ENCODE measurements around the gene TENT4B.

The TENT4B gene

DNA sequence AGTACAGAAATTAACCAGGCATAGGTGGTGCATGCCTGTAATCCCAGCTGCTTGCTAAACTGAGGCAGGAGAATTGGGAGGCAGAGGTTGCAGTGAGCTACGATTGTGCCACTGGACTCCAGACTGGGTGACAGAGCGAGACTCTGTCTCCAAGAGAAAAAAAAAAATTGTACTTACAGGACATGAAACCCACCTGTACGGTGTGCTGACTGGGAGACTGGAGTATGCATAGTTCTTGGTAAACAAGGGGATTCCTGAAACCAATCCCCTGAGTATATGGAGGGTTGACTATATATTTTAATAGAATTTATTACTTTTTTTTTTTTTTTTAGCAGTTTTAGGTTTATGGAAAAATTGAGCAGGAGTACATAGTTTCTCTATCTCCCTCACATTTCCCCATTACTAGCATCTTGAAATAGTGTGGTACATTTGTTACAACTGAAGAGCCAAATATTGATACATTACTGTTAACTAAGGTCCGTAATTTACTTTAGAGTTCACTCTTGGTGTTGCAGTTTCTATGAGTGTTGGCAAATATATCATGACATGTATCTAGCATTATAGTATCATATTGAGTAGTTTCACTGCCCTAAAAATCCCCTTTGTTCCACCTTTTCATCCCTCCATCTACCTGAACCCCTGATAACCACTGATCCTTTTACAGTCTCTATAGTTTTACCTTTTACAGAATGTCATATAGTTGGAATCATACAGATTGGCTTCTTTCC is 19.3 kb downstream of the TENT4B start:
- H3K4me1 ChIP-seq (ENCODE audit: control insufficient read depth, insufficient read depth, low read length): peaks cover 21% of the 10 kb centered on the region
- no peaks in the 10 kb centered on the region for H3K36me3 ChIP-seq (ENCODE audit: control insufficient read depth in 2 of 2, insufficient read depth in 2 of 2, low read length in 2 of 2)
- no peak overlapping the region for H3K27ac ChIP-seq (ENCODE audit: low read length)

DNA sequence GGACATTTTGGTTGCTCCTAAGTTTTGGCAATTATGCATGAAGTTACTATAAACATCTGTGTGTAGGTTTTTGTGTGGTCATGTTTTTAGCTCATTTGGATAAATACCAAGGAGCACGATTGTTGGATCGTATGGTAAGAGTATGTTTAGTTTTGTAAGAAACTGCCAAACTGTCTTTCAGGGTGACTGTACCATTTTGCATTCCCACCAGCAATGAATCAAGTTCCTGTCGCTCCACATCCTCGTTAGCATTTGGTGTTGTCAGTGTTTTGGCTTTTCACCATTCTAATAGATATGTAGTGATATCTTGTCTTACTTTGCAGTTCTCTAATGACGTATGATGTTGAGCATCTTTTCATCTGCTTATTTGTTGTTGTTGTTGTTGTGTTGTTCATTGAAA is 20.2 kb downstream of the TENT4B start:
- no peaks in the 10 kb centered on the region for H3K27me3 ChIP-seq (ENCODE audit: control insufficient read depth in 1 of 2, insufficient read depth in 2 of 2, low read length in 2 of 2)
- H3K9me3 ChIP-seq (ENCODE audit: control insufficient read depth in 2 of 2, low read length in 2 of 2): no peaks in the 10 kb centered on the region
- no peaks in the 10 kb centered on the region for H3K36me3 ChIP-seq (ENCODE audit: control insufficient read depth in 2 of 2, insufficient read depth in 2 of 2, low read length in 2 of 2)
- peaks cover 16% of the 10 kb centered on the region for H3K4me1 ChIP-seq (ENCODE audit: control insufficient read depth, insufficient read depth, low read length)
- H3K27ac ChIP-seq (ENCODE audit: low read length): no peak overlapping the region
- no peak overlapping the region for H3K4me3 ChIP-seq (ENCODE audit: low read length in 2 of 2)
- H3K9ac ChIP-seq (ENCODE audit: low read length in 2 of 2): no peak overlapping the region

More for the DNA sequence above, 19.3 kb downstream of the TENT4B start:
- Histone ChIP-seq H3K27me3 (ENCODE audit: control insufficient read depth in 1 of 2, insufficient read depth in 2 of 2, low read length in 2 of 2) (no peaks in the 10 kb centered on the region), H3K4me3 (ENCODE audit: low read length in 2 of 2) (no peak overlapping the region), H3K9ac (ENCODE audit: low read length in 2 of 2) (no peak overlapping the region), H3K9me3 (ENCODE audit: control insufficient read depth in 2 of 2, low read length in 2 of 2) (no peaks in the 10 kb centered on the region)

DNA sequence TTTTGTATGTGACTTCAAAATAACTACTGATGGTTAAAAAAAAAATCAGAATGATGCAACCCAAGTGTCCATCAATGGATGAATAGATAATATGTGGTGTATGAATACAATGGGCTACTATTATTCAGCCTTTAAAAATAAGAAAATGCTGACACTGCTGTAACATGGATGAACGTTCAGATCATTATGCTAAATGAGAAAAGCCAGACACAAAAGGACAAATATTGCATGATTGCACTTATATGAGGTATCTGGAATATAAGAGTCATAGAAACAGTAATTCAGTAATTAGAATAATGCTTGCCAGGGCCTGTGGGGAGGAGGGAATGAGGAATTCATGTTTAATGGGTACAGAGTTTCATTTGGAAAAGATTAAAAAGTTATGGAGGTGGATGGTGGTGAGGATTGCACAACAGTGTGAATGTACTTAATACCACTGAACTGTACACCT is 25.4 kb downstream of the TENT4B start:
- no peak overlapping the region for H3K27ac ChIP-seq (ENCODE audit: low read length)
- H3K36me3 ChIP-seq (ENCODE audit: control insufficient read depth in 2 of 2, insufficient read depth in 2 of 2, low read length in 2 of 2): no peaks in the 10 kb centered on the region
- no peak overlapping the region for H3K4me3 ChIP-seq (ENCODE audit: low read length in 2 of 2)
- H3K9me3 ChIP-seq (ENCODE audit: control insufficient read depth in 2 of 2, low read length in 2 of 2): no peaks in the 10 kb centered on the region
- H3K4me1 ChIP-seq (ENCODE audit: control insufficient read depth, insufficient read depth, low read length): peaks cover 8% of the 10 kb centered on the region
- no peak overlapping the region for H3K9ac ChIP-seq (ENCODE audit: low read length in 2 of 2)
- H3K27me3 ChIP-seq (ENCODE audit: control insufficient read depth in 1 of 2, insufficient read depth in 2 of 2, low read length in 2 of 2): no peaks in the 10 kb centered on the region

DNA sequence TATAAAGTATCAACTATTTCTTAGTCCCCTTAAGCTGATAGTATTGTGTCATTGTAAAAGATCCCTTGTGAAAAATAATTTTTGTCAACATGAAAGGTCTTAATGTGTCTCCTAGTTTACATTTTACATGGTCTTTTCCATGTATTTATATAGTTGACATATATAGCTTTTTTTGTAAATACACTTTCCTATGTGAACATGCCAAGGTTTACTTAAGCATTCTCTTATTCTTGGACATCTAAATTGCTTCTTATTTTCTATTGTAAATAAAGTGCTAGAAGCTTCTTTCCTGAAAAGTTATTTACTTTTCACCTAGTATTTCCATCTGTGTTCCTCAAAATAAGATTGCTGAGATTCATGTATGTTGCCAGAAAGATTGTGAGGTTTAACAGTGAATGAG is 29.3 kb downstream of the TENT4B start:
- Histone ChIP-seq H3K27me3 (ENCODE audit: control insufficient read depth in 1 of 2, insufficient read depth in 2 of 2, low read length in 2 of 2) (no peaks in the 10 kb centered on the region), H3K9me3 (ENCODE audit: control insufficient read depth in 2 of 2, low read length in 2 of 2) (no peaks in the 10 kb centered on the region), H3K9ac (ENCODE audit: low read length in 2 of 2) (no peak overlapping the region), H3K27ac (ENCODE audit: low read length) (no peak overlapping the region), H3K4me1 (ENCODE audit: control insufficient read depth, insufficient read depth, low read length) (peaks cover 14% of the 10 kb centered on the region), H3K36me3 (ENCODE audit: control insufficient read depth in 2 of 2, insufficient read depth in 2 of 2, low read length in 2 of 2) (no peaks in the 10 kb centered on the region), H3K4me3 (ENCODE audit: low read length in 2 of 2) (no peak overlapping the region)

DNA sequence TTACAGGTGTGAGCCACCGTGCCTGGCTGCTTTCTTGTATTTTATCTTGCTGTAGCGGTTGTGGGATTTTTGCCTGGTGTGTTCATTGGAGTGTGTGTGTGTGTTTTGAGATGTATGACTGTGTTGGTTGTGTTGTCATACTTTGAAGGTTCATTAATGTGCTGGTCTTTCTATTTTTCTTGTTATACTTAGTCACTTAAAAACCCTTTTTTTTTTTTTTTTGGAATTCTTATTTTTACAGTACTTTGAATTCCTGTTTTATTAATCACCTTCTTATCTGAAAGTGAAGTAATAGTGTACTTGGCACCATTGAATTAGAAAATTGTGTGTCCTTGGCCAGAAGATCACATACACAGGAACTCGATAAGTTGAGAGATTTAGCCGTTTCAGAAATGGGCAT is 30.2 kb downstream of the TENT4B start:
- Histone ChIP-seq H3K36me3 (ENCODE audit: control insufficient read depth in 2 of 2, insufficient read depth in 2 of 2, low read length in 2 of 2) (no peaks in the 10 kb centered on the region), H3K9me3 (ENCODE audit: control insufficient read depth in 2 of 2, low read length in 2 of 2) (no peaks in the 10 kb centered on the region), H3K27me3 (ENCODE audit: control insufficient read depth in 1 of 2, insufficient read depth in 2 of 2, low read length in 2 of 2) (no peaks in the 10 kb centered on the region), H3K9ac (ENCODE audit: low read length in 2 of 2) (no peak overlapping the region), H3K27ac (ENCODE audit: low read length) (no peak overlapping the region), H3K4me3 (ENCODE audit: low read length in 2 of 2) (no peak overlapping the region), H3K4me1 (ENCODE audit: control insufficient read depth, insufficient read depth, low read length) (peaks cover 14% of the 10 kb centered on the region)

DNA sequence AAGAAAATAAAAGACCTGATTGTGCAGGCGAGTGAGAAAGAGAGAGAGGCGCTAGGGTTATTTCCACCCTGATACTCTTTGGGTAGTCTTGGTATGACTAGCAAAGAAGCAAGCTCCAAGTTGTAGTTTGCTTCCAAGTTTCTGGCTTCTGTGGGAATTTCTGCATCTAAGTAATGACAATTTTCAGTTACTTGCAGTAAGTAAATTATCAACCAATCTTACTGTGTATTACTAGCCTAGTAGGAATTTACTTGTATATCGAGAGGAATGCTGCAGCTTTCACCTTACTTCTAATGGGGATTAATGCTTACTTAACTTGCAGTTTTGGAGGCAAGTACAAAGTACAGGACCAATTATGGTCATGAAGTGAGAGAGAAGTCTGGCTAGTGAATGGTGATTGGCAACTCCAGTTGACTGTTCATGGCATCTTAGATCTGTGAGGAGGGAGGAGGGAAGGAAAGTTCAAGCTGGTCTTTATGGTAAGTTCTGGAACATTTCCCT is 31.9 kb downstream of the TENT4B start:
- Histone ChIP-seq H3K27ac (ENCODE audit: low read length) (peak overlapping the region; percentile 26), H3K4me1 (ENCODE audit: control insufficient read depth, insufficient read depth, low read length) (peaks cover 14% of the 10 kb centered on the region)

DNA sequence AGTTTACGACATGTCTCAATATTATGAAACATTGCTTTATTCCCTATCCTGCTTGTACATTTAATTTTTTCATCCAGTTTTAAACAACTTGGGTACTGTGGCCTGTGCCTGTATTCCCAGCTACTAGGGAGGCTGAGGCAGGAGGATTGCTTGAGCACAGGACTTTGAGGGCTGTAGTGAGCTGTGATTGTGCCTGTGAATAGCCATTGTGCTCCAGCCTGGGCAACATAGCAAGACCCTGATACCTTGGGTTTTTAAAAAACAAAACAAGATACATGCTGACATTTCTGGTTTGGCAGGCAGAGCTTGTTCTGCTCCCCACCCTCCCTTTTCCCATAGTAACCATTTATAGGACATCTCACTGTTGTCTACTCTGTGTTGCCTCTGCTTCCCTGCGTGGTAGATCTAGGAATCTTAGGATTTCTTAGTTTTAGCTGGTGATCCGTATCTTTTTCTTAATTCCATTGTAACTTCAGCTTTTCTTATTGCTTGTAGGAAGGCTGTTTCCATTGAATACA is 35.6 kb downstream of the TENT4B start:
- no peak overlapping the region for H3K4me3 ChIP-seq (ENCODE audit: low read length in 2 of 2)
- H3K27ac ChIP-seq (ENCODE audit: low read length): no peak overlapping the region
- no peaks in the 10 kb centered on the region for H3K36me3 ChIP-seq (ENCODE audit: control insufficient read depth in 2 of 2, insufficient read depth in 2 of 2, low read length in 2 of 2)
- no peak overlapping the region for H3K9ac ChIP-seq (ENCODE audit: low read length in 2 of 2)
- peaks cover 10% of the 10 kb centered on the region for H3K4me1 ChIP-seq (ENCODE audit: control insufficient read depth, insufficient read depth, low read length)
- H3K27me3 ChIP-seq (ENCODE audit: control insufficient read depth in 1 of 2, insufficient read depth in 2 of 2, low read length in 2 of 2): no peaks in the 10 kb centered on the region
- H3K9me3 ChIP-seq (ENCODE audit: control insufficient read depth in 2 of 2, low read length in 2 of 2): no peaks in the 10 kb centered on the region

More for the DNA sequence above, 31.9 kb downstream of the TENT4B start:
- Histone ChIP-seq H3K9me3 (ENCODE audit: control insufficient read depth in 2 of 2, low read length in 2 of 2) (no peaks in the 10 kb centered on the region), H3K36me3 (ENCODE audit: control insufficient read depth in 2 of 2, insufficient read depth in 2 of 2, low read length in 2 of 2) (no peaks in the 10 kb centered on the region), H3K4me3 (ENCODE audit: low read length in 2 of 2) (no peak overlapping the region), H3K27me3 (ENCODE audit: control insufficient read depth in 1 of 2, insufficient read depth in 2 of 2, low read length in 2 of 2) (no peaks in the 10 kb centered on the region), H3K9ac (ENCODE audit: low read length in 2 of 2) (no peak overlapping the region)

DNA sequence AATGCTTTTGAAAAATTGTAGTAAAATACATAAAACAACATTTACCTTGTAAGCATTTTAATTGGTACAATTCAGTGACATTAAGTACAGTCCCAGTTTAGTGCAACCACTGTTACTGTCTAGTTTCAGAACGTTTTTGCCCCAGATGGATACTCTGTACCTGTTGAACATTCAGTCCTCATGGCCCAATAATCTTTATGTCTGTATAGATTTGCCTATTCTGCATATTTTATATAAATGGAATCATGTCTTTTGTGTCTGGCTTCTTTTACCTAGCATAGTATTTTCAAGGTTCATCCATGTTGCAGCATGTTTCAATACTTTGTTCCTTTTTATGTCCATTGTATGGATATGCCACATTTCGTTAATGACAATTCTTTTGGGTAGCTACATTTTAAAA is 37.2 kb downstream of the TENT4B start:
- no peaks in the 10 kb centered on the region for H3K9me3 ChIP-seq (ENCODE audit: control insufficient read depth in 2 of 2, low read length in 2 of 2)

DNA sequence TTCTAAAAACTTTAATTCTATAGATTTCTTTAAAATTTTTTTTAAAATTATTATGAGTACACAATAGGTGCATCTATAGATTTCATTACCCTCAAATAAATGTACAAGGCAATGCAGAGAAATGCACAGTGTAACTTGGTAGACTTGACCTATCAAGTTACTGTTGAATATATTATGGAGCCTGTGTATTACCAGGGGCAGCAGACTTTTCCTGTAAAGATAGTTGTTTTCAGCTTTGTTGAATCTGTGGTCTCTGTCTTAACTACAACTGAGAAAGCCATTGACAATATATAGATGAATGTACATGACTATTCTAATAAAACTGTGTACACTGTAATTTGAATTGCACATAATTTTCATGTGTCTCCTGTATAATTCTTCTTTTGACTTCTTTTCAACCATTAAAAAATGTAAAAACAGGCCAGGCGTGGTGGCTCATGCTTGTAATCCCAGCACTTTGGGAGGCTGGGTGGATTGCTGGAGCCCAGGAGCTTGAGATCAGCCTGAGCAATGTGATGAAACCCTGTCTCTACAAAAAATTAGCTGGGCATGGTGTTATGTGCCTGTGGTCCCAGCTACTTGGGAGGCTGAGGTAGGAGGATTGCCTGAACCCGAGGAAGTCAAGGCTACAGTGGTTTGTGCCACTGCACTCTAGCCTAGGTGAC is 39.4 kb downstream of the TENT4B start:
- Histone ChIP-seq H3K9me3 (ENCODE audit: control insufficient read depth in 2 of 2, low read length in 2 of 2) (no peaks in the 10 kb centered on the region), H3K9ac (ENCODE audit: low read length in 2 of 2) (no peak overlapping the region), H3K27me3 (ENCODE audit: control insufficient read depth in 1 of 2, insufficient read depth in 2 of 2, low read length in 2 of 2) (no peaks in the 10 kb centered on the region), H3K4me3 (ENCODE audit: low read length in 2 of 2) (no peak overlapping the region), H3K4me1 (ENCODE audit: control insufficient read depth, insufficient read depth, low read length) (no peaks in the 10 kb centered on the region), H3K36me3 (ENCODE audit: control insufficient read depth in 2 of 2, insufficient read depth in 2 of 2, low read length in 2 of 2) (no peaks in the 10 kb centered on the region), H3K27ac (ENCODE audit: low read length) (no peak overlapping the region)

More for the DNA sequence above, 37.2 kb downstream of the TENT4B start:
- Histone ChIP-seq H3K4me1 (ENCODE audit: control insufficient read depth, insufficient read depth, low read length) (peaks cover 3% of the 10 kb centered on the region), H3K36me3 (ENCODE audit: control insufficient read depth in 2 of 2, insufficient read depth in 2 of 2, low read length in 2 of 2) (no peaks in the 10 kb centered on the region), H3K27ac (ENCODE audit: low read length) (no peak overlapping the region), H3K4me3 (ENCODE audit: low read length in 2 of 2) (no peak overlapping the region), H3K27me3 (ENCODE audit: control insufficient read depth in 1 of 2, insufficient read depth in 2 of 2, low read length in 2 of 2) (no peaks in the 10 kb centered on the region), H3K9ac (ENCODE audit: low read length in 2 of 2) (no peak overlapping the region)

DNA sequence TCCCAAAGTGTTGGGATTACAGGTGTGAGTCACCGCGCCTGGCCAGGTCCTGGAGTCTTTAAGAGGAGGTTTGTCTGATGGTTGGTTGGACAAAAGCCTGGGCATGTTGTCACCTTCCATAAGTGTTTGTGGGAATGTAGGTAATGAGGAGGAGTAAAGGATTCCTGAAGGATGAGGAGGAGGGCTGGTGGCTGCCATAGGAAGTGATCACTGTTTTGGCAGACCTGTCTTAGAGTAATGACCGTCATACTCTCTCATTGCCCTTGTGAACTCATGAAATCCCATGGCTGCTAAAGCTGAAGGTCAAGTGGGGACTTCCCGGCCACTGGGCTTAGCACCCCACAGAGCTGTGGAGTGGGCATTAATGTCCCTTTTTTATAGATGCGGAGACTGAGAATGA is 40.5 kb downstream of the TENT4B start:
- no peaks in the 10 kb centered on the region for H3K4me1 ChIP-seq (ENCODE audit: control insufficient read depth, insufficient read depth, low read length)
- H3K27ac ChIP-seq (ENCODE audit: low read length): no peak overlapping the region
- no peak overlapping the region for H3K4me3 ChIP-seq (ENCODE audit: low read length in 2 of 2)
- H3K9me3 ChIP-seq (ENCODE audit: control insufficient read depth in 2 of 2, low read length in 2 of 2): no peaks in the 10 kb centered on the region
- H3K36me3 ChIP-seq (ENCODE audit: control insufficient read depth in 2 of 2, insufficient read depth in 2 of 2, low read length in 2 of 2): no peaks in the 10 kb centered on the region
- H3K9ac ChIP-seq (ENCODE audit: low read length in 2 of 2): no peak overlapping the region
- no peaks in the 10 kb centered on the region for H3K27me3 ChIP-seq (ENCODE audit: control insufficient read depth in 1 of 2, insufficient read depth in 2 of 2, low read length in 2 of 2)

DNA sequence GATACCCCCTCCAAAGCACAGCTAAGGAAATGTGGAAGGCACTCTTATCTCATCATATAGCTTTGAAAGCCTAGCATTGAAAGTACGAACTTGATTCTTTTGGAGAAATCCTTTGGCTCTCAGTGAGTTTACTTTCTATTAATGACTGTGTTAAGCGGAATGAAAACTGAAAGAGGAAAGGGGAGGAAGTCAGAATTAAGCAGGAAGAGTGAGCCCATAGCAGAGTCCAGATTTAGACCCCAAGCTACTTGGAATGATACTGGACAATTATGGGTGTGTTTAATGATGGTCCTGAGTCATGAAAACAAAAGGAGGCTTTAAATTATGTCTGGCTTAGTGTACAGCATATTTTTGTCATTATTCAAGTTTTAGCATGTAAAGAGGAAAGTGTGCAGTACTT is 42.2 kb downstream of the TENT4B start:
- Histone ChIP-seq H3K4me1 (ENCODE audit: control insufficient read depth, insufficient read depth, low read length) (no peaks in the 10 kb centered on the region), H3K4me3 (ENCODE audit: low read length in 2 of 2) (no peak overlapping the region), H3K27ac (ENCODE audit: low read length) (no peak overlapping the region), H3K27me3 (ENCODE audit: control insufficient read depth in 1 of 2, insufficient read depth in 2 of 2, low read length in 2 of 2) (no peaks in the 10 kb centered on the region), H3K9me3 (ENCODE audit: control insufficient read depth in 2 of 2, low read length in 2 of 2) (no peaks in the 10 kb centered on the region), H3K36me3 (ENCODE audit: control insufficient read depth in 2 of 2, insufficient read depth in 2 of 2, low read length in 2 of 2) (no peaks in the 10 kb centered on the region), H3K9ac (ENCODE audit: low read length in 2 of 2) (no peak overlapping the region)

Measured in stomach smooth muscle (tissue), 2 donors.